ENCODE results near the gene HPS1. TPM values are rescaled to one million over a fixed set of nuclear protein-coding genes. Genes with fewer than 3 reads are reported as not detected.

Gene HPS1
- total RNA-seq, 4 donors from 2014 or later = 26.3 to 40.6 (median 27.9) TPM

DNA sequence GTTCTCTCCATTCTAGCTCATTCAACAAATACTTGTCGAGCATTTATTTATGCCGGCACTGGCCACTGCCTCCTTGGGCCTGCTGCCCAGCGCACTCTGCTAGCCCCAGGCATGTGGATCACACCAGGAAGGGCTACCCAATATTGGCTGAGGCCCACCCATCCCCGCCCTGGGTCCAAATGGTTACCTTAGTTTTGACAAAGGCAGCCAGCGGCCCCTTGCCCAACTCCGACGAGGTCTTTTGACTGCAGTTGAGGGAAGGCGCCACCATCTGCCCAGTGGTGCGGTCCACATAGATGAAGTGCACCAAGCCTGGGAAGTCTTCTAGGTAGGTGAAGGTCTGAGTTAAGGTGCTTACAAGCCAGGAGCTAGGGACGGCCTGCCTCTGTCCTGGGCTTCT, 24.6 kb downstream of the HPS1 start:
- DNase-seq = no peak
- H3K4me1 ChIP-seq = peaks cover 0 to 8% (median 0%) of the 10 kb centered on the region in 3 donors
- peaks cover 0 to 100% (median 11%) of the 10 kb centered on the region in 3 donors for H3K36me3 ChIP-seq
- no peak overlapping the region for H3K4me3 ChIP-seq
- intact Hi-C loops (cut with DNase I) = no loop called here
- H3K27ac ChIP-seq = no peak overlapping the region
- H3K27me3 ChIP-seq = no peaks in the 10 kb centered on the region
- no peaks in the 10 kb centered on the region for H3K9me3 ChIP-seq
- no peak for TF ChIP-seq POLR2A (IDR thresholded peaks at IDR 0.05)
- TF ChIP-seq, protein P1, sequence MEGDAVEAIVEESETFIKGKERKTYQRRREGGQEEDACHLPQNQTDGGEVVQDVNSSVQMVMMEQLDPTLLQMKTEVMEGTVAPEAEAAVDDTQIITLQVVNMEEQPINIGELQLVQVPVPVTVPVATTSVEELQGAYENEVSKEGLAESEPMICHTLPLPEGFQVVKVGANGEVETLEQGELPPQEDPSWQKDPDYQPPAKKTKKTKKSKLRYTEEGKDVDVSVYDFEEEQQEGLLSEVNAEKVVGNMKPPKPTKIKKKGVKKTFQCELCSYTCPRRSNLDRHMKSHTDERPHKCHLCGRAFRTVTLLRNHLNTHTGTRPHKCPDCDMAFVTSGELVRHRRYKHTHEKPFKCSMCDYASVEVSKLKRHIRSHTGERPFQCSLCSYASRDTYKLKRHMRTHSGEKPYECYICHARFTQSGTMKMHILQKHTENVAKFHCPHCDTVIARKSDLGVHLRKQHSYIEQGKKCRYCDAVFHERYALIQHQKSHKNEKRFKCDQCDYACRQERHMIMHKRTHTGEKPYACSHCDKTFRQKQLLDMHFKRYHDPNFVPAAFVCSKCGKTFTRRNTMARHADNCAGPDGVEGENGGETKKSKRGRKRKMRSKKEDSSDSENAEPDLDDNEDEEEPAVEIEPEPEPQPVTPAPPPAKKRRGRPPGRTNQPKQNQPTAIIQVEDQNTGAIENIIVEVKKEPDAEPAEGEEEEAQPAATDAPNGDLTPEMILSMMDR (IDR thresholded peaks at IDR 0.05) = no peak
- WGBS, 2 donors = 96 to 100% methylated on average over 6 to 10 of the region's 10 CpGs

DNA sequence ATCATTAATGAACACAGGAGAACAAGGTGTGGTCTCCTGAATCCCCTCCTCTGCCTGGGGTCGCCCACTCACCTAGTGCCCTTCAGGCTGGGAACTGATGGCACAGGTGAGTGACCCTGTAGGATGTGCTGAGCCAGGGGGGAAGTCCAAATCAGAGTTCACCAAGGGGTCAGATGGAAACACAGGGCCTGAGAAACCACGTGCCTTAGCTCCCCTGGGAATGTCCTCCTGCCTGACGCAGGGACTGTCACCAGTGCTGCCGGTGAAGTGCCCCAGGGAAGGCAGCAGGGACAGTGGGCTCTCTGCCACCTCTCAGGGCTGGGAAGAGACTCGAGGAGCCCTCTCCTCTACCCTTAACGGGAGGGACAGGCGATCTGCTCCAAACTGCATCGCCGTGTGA, 25.9 kb downstream of the HPS1 start:
- H3K27me3 ChIP-seq = no peaks in the 10 kb centered on the region
- peaks cover 0 to 10% (median under 1%) of the 10 kb centered on the region in 3 donors for H3K4me1 ChIP-seq
- H3K4me3 ChIP-seq = no peak overlapping the region
- TF ChIP-seq POLR2A (IDR thresholded peaks at IDR 0.05) = no peak
- TF ChIP-seq, protein P1 (IDR thresholded peaks at IDR 0.05) = no peak
- H3K9me3 ChIP-seq = no peaks in the 10 kb centered on the region
- DNase-seq = no peak
- H3K27ac ChIP-seq = no peak overlapping the region
- intact Hi-C loops (cut with DNase I) = no loop called here
- WGBS, 2 donors = 79 to 85% methylated on average over 7 of the region's 9 CpGs
- H3K36me3 ChIP-seq = peaks cover 0 to 96% (median 5%) of the 10 kb centered on the region in 3 donors

DNA sequence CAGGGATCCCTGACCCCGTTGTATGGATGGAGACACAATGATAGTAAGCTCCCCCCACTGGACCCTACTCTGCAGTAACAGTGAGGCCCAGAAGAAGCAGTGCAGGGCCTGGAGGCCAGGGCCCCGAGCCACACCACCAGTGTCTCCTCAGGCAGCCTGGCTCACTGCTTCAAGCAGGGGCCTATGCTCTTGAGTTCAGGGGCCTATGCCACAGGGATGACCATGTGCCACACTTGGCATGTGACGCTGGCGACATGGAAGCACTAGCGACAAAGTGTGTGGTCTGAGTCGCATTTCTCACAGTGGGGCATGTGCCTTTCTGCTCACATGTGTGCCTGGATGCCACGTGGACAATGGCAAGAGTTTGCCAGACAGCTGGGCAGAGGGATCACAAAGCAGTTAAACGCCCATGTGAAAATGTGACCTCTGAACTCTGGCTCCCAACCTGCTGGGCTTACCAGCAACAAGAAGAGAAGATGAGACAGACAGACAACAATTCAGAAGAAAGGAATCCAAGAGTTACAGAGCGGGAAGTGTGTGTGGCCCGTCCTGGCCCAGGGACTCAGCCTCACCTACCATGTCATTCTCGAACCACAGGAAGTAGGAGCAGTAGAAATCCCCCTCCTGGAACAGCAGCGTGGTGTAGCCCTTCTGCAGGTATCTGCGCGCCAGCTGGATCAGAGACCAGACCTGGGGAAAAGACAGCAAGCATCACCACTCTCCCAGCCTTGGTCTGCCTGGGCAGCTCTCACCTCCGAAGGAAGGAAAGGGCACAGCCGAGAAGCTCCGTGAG, 27.1 kb downstream of the HPS1 start:
- DNase-seq = no peak
- TF ChIP-seq, protein P1 (IDR thresholded peaks at IDR 0.05) = no peak
- no peak for TF ChIP-seq POLR2A (IDR thresholded peaks at IDR 0.05)
- H3K4me1 ChIP-seq = peaks cover 6 to 14% (median 12%) of the 10 kb centered on the region in 3 donors
- WGBS, 2 donors = 86 to 92% methylated on average over 8 to 12 of the region's 17 CpGs
- intact Hi-C loops (cut with DNase I) = no loop called here
- no peaks in the 10 kb centered on the region for H3K9me3 ChIP-seq
- H3K27me3 ChIP-seq = no peaks in the 10 kb centered on the region
- H3K27ac ChIP-seq = no peak overlapping the region
- H3K36me3 ChIP-seq = peaks cover 0 to 84% (median 5%) of the 10 kb centered on the region in 3 donors
- no peak overlapping the region for H3K4me3 ChIP-seq

DNA sequence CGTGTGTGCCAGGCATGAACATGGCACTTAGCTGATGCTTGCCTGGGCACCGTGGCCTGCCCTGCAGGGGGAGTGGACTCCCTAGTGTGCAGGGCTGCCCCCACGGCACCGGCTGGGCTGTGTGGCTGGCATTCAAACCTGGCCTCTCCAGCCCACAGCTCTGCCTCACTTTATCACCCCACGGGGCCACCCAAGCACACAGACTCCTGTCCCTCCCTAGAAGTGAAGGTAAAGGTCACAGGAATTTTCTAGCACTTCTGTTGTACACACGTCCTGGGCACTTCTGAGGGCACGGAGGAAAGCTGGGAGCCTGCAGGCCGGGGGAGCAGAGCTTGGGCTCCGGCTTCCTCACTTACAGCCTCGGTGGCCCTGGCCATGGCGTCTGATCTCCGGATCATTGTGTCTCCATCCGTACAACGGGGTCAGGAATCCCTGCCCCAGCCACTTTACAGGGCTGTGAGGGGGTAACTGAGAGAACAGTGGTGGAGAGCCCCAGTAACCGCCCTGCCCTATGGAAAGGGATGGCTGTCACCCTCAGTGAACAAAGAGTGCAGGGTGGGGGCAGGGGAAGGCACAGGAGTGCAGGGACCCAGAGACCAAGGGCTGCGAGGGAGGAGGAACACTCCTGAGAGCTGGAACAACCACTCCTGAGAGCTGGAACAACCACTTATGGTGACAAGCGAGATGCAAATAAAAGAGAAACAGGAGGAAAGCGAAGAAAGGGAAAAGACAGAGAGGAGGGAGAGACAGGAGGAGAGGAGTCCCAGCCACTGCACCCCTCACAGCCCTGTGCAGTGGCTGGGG, 27.9 kb downstream of the HPS1 start:
- Histone ChIP-seq H3K9me3 (no peaks in the 10 kb centered on the region), H3K4me1 (peaks cover 12 to 22% (median 17%) of the 10 kb centered on the region in 3 donors), H3K4me3 (no peak overlapping the region), H3K27me3 (no peaks in the 10 kb centered on the region), H3K36me3 (peaks cover 0 to 76% (median 5%) of the 10 kb centered on the region in 3 donors), H3K27ac (no peak overlapping the region)
- 90 to 93% methylated on average over 5 to 8 of the region's 18 CpGs for WGBS, 2 donors
- intact Hi-C loops (cut with DNase I) = no loop called here
- TF ChIP-seq, protein P1 (IDR thresholded peaks at IDR 0.05) = no peak
- TF ChIP-seq POLR2A (IDR thresholded peaks at IDR 0.05) = no peak
- no peak for DNase-seq

Data from esophagus squamous epithelium (tissue), 5 donors.